ENCODE results near the gene HOXC6.

HOXC6 gene

GRCh38 chr12:54002915-54003389 is 25.3 kb upstream of the HOXC6 start:
- DNase-seq = no peak

- DNase-seq = no peak
Measured at GRCh38 chr12:54003625-54004024, 24.6 kb upstream of the HOXC6 start.

- DNase-seq = no peak
Measured at GRCh38 chr12:54004063-54004840, 24.0 kb upstream of the HOXC6 start.

GRCh38 chr12:54004841-54005530 is 23.3 kb upstream of the HOXC6 start:
- DNase-seq = no peak

GRCh38 chr12:54005531-54005852 is 22.7 kb upstream of the HOXC6 start:
- DNase-seq = no peak

GRCh38 chr12:54005853-54006558 is 22.2 kb upstream of the HOXC6 start:
- no peak for DNase-seq

GRCh38 chr12:54006559-54007220 is 21.6 kb upstream of the HOXC6 start:
- no peak for DNase-seq

- no peak for DNase-seq
Measured at GRCh38 chr12:54007538-54008259, 20.5 kb upstream of the HOXC6 start.

- DNase-seq = no peak
Measured at GRCh38 chr12:54008260-54008552, 20.0 kb upstream of the HOXC6 start.

GRCh38 chr12:54009171-54010052 is 18.8 kb upstream of the HOXC6 start:
- DNase-seq = no peak

GRCh38 chr12:54010053-54010971 is 17.9 kb upstream of the HOXC6 start:
- no peak for DNase-seq

GRCh38 chr12:54010972-54011664 is 17.1 kb upstream of the HOXC6 start:
- DNase-seq = no peak

GRCh38 chr12:54011665-54012532 is 16.3 kb upstream of the HOXC6 start:
- no peak for DNase-seq

- no peak for DNase-seq
Measured at GRCh38 chr12:54012631-54013409, 15.4 kb upstream of the HOXC6 start.

- DNase-seq = no peak
Measured at GRCh38 chr12:54014377-54015017, 13.7 kb upstream of the HOXC6 start.

GRCh38 chr12:54015018-54015931 is 13.0 kb upstream of the HOXC6 start:
- no peak for DNase-seq
